H1 (cell line): ENCODE data around the gene KCNJ12. TPM values are rescaled to one million over a fixed set of nuclear protein-coding genes. Genes with fewer than 3 reads are reported as not detected.
"Not testable (repeated sequence)": the region's sequence is repeated elsewhere in the genome, so short reads cannot be mapped to it uniquely, and the experiment has no call there.

Experiments
- CTCF ChIA-PET: fragments of 300-600 bp; sonication (Branson Sonifier 250); formaldehyde crosslinking; loops from one replicate; lab custom pipeline; 2021; ENCODE audit not compliant: partially characterized antibody; lab: Charles Lee
- POLR2A ChIA-PET: fragments of 300-600 bp; sonication (Branson Sonifier 250); formaldehyde crosslinking; loops from one replicate; lab custom pipeline; 2021; ENCODE audit warnings: inconsistent platforms; ENCODE audit not compliant: partially characterized antibody; lab: Charles Lee
- DNase-seq, 2 experiments: peaks; one replicate each; pipeline versions ENCODE4 v3.0.0 to v3.0.0-alpha.2; 2010 to 2022; ENCODE audit warnings: low spot score in 2 of 2, low read depth in 1 of 2, mixed read lengths in 1 of 2
- FAIRE-seq: peaks from 2 replicates; lab custom pipeline; 2011; peaks lifted over from hg19 to GRCh38; lab: Jason Lieb, UNC
- H2AFZ ChIP-seq: 2 replicates; pipeline ENCODE4 v1.8.1; 2012; ENCODE audit warnings: low read length, inconsistent platforms
- H2AK5ac ChIP-seq: 2 replicates; pipeline ENCODE4 v1.6.1; 2013; ENCODE audit warnings: low read depth, low read length
- H2BK120ac ChIP-seq: replicated peaks from 2 replicates; pipeline ENCODE3; 2013; ENCODE audit warnings: low read depth, low read length, inconsistent platforms
- H2BK12ac ChIP-seq: 2 replicates; pipeline ENCODE4 v1.6.1; 2013; ENCODE audit warnings: low read depth, low read length
- H2BK15ac ChIP-seq: 2 replicates; pipeline ENCODE4 v1.6.1; 2013; ENCODE audit warnings: low read length
- H2BK20ac ChIP-seq: 2 replicates; pipeline ENCODE4 v1.6.1; 2013; ENCODE audit warnings: low read length
- H2BK5ac ChIP-seq: 2 replicates; pipeline ENCODE4 v1.6.1; 2013; ENCODE audit warnings: low read depth, low read length
- H3K14ac ChIP-seq: 2 replicates; pipeline ENCODE4 v1.6.1; 2013; ENCODE audit warnings: inconsistent platforms; ENCODE audit not compliant: insufficient read length
- H3K18ac ChIP-seq: 2 replicates; pipeline ENCODE4 v1.6.1; 2013; ENCODE audit warnings: low read length; ENCODE audit errors: extremely low read depth
- H3K23ac ChIP-seq: 2 replicates; pipeline ENCODE4 v1.6.1; 2013; ENCODE audit warnings: inconsistent platforms; ENCODE audit not compliant: insufficient read length
- H3K23me2 ChIP-seq: 2 replicates; pipeline ENCODE4 v1.6.1; 2013; ENCODE audit warnings: low read depth, low read length
- H3K27ac ChIP-seq: 2 replicates; pipeline ENCODE4 v1.6.1; 2011; ENCODE audit warnings: low read depth, low read length, inconsistent platforms
- H3K27me3 ChIP-seq, 4 experiments: replicated peaks in 1 of 4; 1 replicate in 1 of 4; 2 replicates in 3 of 4; pipeline versions ENCODE4 v1.6.1 to v1.8.1; 2011 to 2013; ENCODE audit warnings: low read length in 3 of 4, mild to moderate bottlenecking in 3 of 4, inconsistent platforms in 2 of 4, mixed read lengths in 2 of 4, moderate library complexity in 1 of 4; ENCODE audit not compliant: control insufficient read depth in 3 of 4, insufficient read depth in 3 of 4; ENCODE audit errors: extremely low read depth in 1 of 4
- H3K36me3 ChIP-seq, 4 experiments: 2 replicates each; pipeline versions ENCODE4 v1.6.1 to v1.8.1; 2011 to 2013; ENCODE audit warnings: mild to moderate bottlenecking in 4 of 4, low read length in 3 of 4, moderate library complexity in 2 of 4, control low read depth in 1 of 4, inconsistent platforms in 1 of 4; ENCODE audit not compliant: insufficient read depth in 4 of 4, control insufficient read depth in 2 of 4
- H3K4ac ChIP-seq: replicated peaks from 2 replicates; pipeline ENCODE3; 2013; ENCODE audit warnings: low read length, low read depth, mixed read lengths, inconsistent platforms; ENCODE audit not compliant: insufficient read length
- H3K4me1 ChIP-seq, 4 experiments: replicated peaks in 1 of 4; 1 replicate in 1 of 4; 2 replicates in 3 of 4; pipeline versions ENCODE4 v1.6.1 to v1.8.1; 2011 to 2013; ENCODE audit warnings: low read length in 3 of 4, inconsistent platforms in 2 of 4, mixed read lengths in 1 of 4; ENCODE audit not compliant: insufficient read depth in 4 of 4, control insufficient read depth in 3 of 4
- H3K4me2 ChIP-seq, 2 experiments: 2 replicates each; pipeline versions ENCODE4 v1.6.1 to v1.8.1; 2011 to 2013; ENCODE audit warnings: low read depth in 2 of 2, low read length in 2 of 2, control low read depth in 1 of 2, inconsistent platforms in 1 of 2, mild to moderate bottlenecking in 1 of 2; ENCODE audit not compliant: insufficient read depth in 1 of 2
- H3K4me3 ChIP-seq, 4 experiments: fragments of 200-600, 300-600 bp in 1 of 4; sonication (generic), shearing (Covaris generic), sonication (Bioruptor Twin) in 1 of 4; 2 replicates each; pipeline versions ENCODE4 v1.5.1 to v1.8.1; 2011 to 2016; ENCODE audit warnings: low read length in 4 of 4, low read depth in 3 of 4, control low read depth in 2 of 4, inconsistent platforms in 2 of 4, mild to moderate bottlenecking in 2 of 4, mixed read lengths in 1 of 4, moderate library complexity in 1 of 4; ENCODE audit not compliant: insufficient read depth in 2 of 4; ENCODE audit errors: extremely low read depth in 1 of 4
- H3K56ac ChIP-seq: replicated peaks from 2 replicates; pipeline ENCODE3; 2013; ENCODE audit warnings: low read depth, mild to moderate bottlenecking, mixed read lengths, low read length, inconsistent platforms; ENCODE audit not compliant: insufficient read length
- H3K79me1 ChIP-seq: 2 replicates; pipeline ENCODE4 v1.6.1; 2013; ENCODE audit warnings: low read depth, low read length, control low read depth
- H3K79me2 ChIP-seq, 2 experiments: 2 replicates each; pipeline versions ENCODE4 v1.6.1 to v1.8.1; 2012 to 2013; ENCODE audit warnings: low read length in 2 of 2, mild to moderate bottlenecking in 2 of 2, inconsistent platforms in 1 of 2; ENCODE audit not compliant: insufficient read depth in 2 of 2, control insufficient read depth in 1 of 2
- H3K9ac ChIP-seq, 4 experiments: replicated peaks in 1 of 4; 1 replicate in 1 of 4; 2 replicates in 3 of 4; pipeline versions ENCODE4 v1.6.1 to v1.8.1; 2011 to 2013; ENCODE audit warnings: low read depth in 3 of 4, low read length in 3 of 4, control low read depth in 2 of 4, mild to moderate bottlenecking in 2 of 4, moderate library complexity in 2 of 4, inconsistent platforms in 1 of 4; ENCODE audit errors: extremely low read depth in 1 of 4
- H3K9me3 ChIP-seq, 2 experiments: 2 replicates each; pipeline versions ENCODE4 v1.6.1 to v1.8.1; 2012 to 2013; ENCODE audit warnings: mild to moderate bottlenecking in 2 of 2, moderate library complexity in 2 of 2, control low read depth in 1 of 2, inconsistent platforms in 1 of 2, low read depth in 1 of 2, low read length in 1 of 2, mixed read lengths in 1 of 2; ENCODE audit not compliant: insufficient read depth in 2 of 2
- H4K20me1 ChIP-seq, 2 experiments: replicated peaks in 1 of 2; 2 replicates each; pipeline versions ENCODE3 to v1.8.1; 2011 to 2013; ENCODE audit warnings: inconsistent platforms in 2 of 2, low read length in 2 of 2, mild to moderate bottlenecking in 1 of 2; ENCODE audit not compliant: insufficient read depth in 2 of 2, control insufficient read depth in 1 of 2
- H4K5ac ChIP-seq: 2 replicates; pipeline ENCODE4 v1.6.1; 2013; ENCODE audit warnings: low read length, low read depth, mixed read lengths, inconsistent platforms; ENCODE audit not compliant: insufficient read length
- H4K8ac ChIP-seq: 2 replicates; pipeline ENCODE4 v1.8.0; 2013; ENCODE audit warnings: mild to moderate bottlenecking, moderate library complexity, low read length, inconsistent platforms; ENCODE audit not compliant: insufficient read depth; ENCODE audit errors: extremely low read depth
- H4K91ac ChIP-seq: replicated peaks from 2 replicates; pipeline ENCODE3; 2013; ENCODE audit warnings: low read length, mixed read lengths, inconsistent platforms; ENCODE audit not compliant: insufficient read length
- WGBS, 2 experiments: shearing (Covaris generic) in 1 of 2; methylation state at CpG; one replicate each; pipeline versions ENCODE4 v1.1.6 to v1.1.7; 2013 to 2015; ENCODE audit warnings: low lambda C conversion rate in 2 of 2, mixed read lengths in 2 of 2, inconsistent platforms in 1 of 2, low coverage in 1 of 2, missing lambda C conversion rate in 1 of 2; ENCODE audit not compliant: insufficient replicate concordance in 2 of 2, insufficient coverage in 1 of 2, insufficient read length in 1 of 2; ENCODE audit errors: extremely low coverage in 1 of 2, missing lambda C conversion rate in 1 of 2; 5-methylcytosine and 5-hydroxymethylcytosine counted together
- polyA plus RNA-seq, 7 experiments: library from polyadenylated mRNA; depleted of rRNA in 3 of 7; stranded (reverse) in 5 of 7; unstranded in 2 of 7; fragments of >200 nt in 5 of 7; fragments of 200-250 nt in 2 of 7; gene quantifications; 1 replicate in 5 of 7; 2 replicates in 1 of 7; 4 replicates in 1 of 7; pipeline versions ENCODE4 v1.2.1 to v1.2.3, GENCODE V29; 2011 to 2013; ENCODE audit warnings: missing spikeins in 2 of 7, mixed read lengths in 2 of 7
- total RNA-seq: library from RNA; stranded (reverse); fragmentation: NEBNext Ultra II Directional; extraction: Animal tissue kit (Norgen Biotek cat#: 25700); gene quantifications from 2 replicates; pipeline ENCODE4 v1.2.1, GENCODE V29; 2021

Gene KCNJ12
- total and polyA plus RNA-seq, 2 of the 8 experiments (the other 6 are each of a cell fraction or from before 2014, with no cell fraction given): 1.2 to 1.5 TPM

GRCh38 chr17:21402166-21402571 lies 26.0 kb downstream of the KCNJ12 start:
- H3K9ac ChIP-seq, H2BK5ac ChIP-seq, H3K79me1 ChIP-seq, H2BK12ac ChIP-seq, H3K79me2 ChIP-seq, H3K4me2 ChIP-seq, POLR2A ChIA-PET, H4K20me1 ChIP-seq, H2AFZ ChIP-seq, H2BK15ac ChIP-seq, H3K4ac ChIP-seq, H3K23me2 ChIP-seq, H3K36me3 ChIP-seq, FAIRE-seq, H2BK120ac ChIP-seq, H3K14ac ChIP-seq, H4K8ac ChIP-seq, H4K5ac ChIP-seq, H3K4me1 ChIP-seq, H3K23ac ChIP-seq, H4K91ac ChIP-seq, H3K56ac ChIP-seq, DNase-seq, H2BK20ac ChIP-seq, H3K18ac ChIP-seq, H3K4me3 ChIP-seq, H3K27me3 ChIP-seq, H3K27ac ChIP-seq: not testable (repeated sequence)
- CTCF ChIA-PET: interaction anchor here (0.7 kb wide), 1 partner anchor 11 kb away, joined by 3 read pairs; no protein-coding TSS in a partner anchor
- H3K9me3 ChIP-seq: peaks cover 0 to 12% of the 10 kb centered on the region in 2 experiments; a peak in 1 of 4 replicates
- WGBS, 2 experiments: 78% methylated on average over 8 of the region's 8 CpGs; no CpG with 5 or more reads in 1 of the 2 experiments
- H2AK5ac ChIP-seq: peak overlapping the region; percentile 48; the same call in 1 of the 2 replicates

GRCh38 chr17:21402926-21403325 lies 26.8 kb downstream of the KCNJ12 start:
- H3K18ac ChIP-seq, H2BK120ac ChIP-seq, H2BK20ac ChIP-seq, H3K23me2 ChIP-seq, H4K91ac ChIP-seq, H3K4me1 ChIP-seq, H3K56ac ChIP-seq, H2AFZ ChIP-seq, DNase-seq, POLR2A ChIA-PET, H2BK12ac ChIP-seq, H4K5ac ChIP-seq, H3K79me1 ChIP-seq, H3K4me3 ChIP-seq, H3K14ac ChIP-seq, H3K9ac ChIP-seq, H3K79me2 ChIP-seq, H3K27me3 ChIP-seq, H3K23ac ChIP-seq, H3K36me3 ChIP-seq, H2AK5ac ChIP-seq, H3K4ac ChIP-seq, H3K4me2 ChIP-seq, H3K27ac ChIP-seq, H4K20me1 ChIP-seq, H4K8ac ChIP-seq, H2BK5ac ChIP-seq, H2BK15ac ChIP-seq: not testable (repeated sequence)
- 89% methylated on average over 3 of the region's 3 CpGs; no CpG with 5 or more reads in 1 of the 2 experiments for WGBS, 2 experiments
- H3K9me3 ChIP-seq: peaks cover 0 to 12% of the 10 kb centered on the region in 2 experiments; a peak in 1 of 4 replicates
- CTCF ChIA-PET: interaction anchor here (0.7 to 1.3 kb wide), 2 partner anchors 15 to 123 kb away, joined by 3 to 4 read pairs; no protein-coding TSS in a partner anchor
- FAIRE-seq: peak; percentile 76
